Cortex of kidney (tissue), 1 donor: Measurements from ENCODE around the gene MLN.

ENCODE experiments used
- DNase-seq: peaks from one replicate; lab custom pipeline; 2025; lab: John Stamatoyannopoulos, UW

Gene MLN

DNA sequence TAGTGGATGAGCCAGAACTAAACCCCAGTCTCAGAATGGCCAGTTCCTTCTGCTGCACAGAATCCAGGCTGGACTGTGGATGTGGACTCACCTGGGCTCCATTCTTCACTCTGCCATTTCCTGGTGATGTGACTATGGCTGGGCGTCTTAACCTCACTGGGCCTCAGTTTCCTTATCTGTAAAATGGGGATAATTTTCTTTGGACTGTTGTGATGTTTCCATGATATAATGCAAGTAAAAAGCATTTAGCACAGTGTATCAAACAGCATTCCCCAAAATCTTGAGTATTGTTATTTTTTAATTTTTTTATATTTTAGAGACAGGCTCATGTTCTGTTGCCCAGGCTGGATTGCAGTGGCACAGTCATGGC is 51.2 kb downstream of the MLN start:
- DNase-seq: no peak

DNA sequence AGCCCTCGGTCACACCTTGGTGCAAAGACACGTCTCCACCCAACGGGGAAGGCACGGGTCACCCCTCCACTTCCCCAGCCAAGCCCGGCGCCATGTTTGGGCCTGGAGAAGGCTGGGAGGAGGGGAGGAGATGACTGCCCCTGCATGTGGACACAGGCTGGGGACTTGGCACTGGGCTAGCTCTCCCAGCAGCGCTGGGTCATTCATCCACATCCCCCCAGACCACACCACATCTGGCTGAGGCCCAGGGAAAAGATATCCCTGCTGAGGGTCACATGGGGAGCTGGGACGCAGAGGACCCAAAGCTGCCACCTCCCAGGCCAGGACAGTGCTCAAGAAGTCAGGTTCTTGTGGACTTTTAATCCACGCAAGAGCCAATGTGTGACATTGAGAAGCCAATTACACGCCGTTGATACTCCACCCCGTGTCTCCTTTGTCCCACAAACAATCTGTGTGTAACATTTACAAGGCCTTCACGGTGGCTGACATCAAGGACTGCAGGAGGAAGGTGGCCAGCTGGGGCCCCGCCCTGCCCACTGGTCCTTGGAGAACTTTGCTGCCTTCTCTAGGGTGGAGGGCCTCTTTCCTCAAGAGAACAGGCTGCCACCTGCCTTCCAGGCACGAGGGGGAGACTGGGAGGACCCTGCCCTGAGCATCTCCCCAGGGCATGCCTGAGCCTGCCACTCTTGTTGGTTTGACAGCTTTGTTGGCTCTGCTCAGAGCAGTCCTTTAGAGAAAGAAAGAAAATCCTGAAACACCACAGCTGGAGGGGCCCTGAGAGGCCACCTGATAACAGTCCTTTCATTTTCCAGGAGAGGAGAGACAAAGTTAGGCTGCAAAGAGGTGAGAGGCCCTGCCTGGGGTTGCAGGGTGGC is 51.8 kb downstream of the MLN start:
- DNase-seq: no peak

DNA sequence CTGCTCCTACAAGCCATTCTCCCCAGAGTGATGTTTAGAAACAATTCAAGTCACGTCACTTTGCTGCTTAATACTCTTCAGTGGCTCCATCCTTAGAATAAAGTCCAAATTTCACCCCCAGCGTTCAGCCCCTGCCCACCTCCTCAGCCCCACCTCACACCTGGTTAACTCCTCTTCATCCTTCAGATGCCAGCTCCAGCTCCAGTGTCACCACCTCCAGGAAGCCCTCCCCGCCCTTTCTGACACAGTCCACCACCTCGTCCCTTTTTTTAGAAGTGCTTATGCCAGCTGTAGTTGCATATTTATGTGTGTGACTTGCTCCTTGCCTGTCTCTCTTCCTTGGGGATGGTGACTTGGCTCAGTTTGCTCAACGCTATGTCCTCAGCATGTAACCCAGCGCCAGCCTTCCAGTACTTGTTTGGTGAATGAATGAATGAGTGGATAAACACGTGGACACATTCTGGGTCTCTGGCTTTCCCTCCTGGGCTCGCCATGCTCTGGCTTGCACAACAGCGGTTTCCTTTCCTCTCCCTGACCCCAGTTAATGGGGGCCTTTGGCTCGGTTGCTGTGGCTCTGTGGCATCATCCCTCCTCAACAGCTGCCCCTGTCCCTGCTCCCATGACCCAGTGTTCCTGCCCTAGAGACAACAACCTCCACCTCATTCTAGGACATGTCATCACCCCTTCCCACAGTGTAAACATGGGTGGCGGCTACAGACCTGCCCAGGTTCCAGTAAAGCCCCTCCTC is 53.4 kb downstream of the MLN start:
- no peak for DNase-seq

DNA sequence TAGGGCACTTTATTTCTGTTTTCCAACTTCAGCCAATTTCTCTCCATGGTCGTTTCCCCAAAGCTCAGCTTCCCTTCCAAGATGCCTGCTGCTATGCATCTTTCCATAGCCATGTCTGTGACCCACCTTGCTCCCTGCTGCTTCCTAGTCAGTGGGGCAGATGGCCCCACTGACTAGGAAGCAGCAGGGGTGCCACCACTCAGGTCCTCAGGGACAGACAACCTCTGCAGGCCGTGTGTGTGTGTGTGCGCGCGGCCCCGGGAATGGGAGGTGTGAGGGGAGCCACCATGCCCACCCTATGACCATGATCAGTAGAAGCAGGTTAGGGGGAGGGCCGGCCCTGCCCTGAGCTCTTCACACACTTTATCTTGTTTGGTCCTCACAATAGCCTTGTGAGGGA is 54.4 kb downstream of the MLN start:
- no peak for DNase-seq

DNA sequence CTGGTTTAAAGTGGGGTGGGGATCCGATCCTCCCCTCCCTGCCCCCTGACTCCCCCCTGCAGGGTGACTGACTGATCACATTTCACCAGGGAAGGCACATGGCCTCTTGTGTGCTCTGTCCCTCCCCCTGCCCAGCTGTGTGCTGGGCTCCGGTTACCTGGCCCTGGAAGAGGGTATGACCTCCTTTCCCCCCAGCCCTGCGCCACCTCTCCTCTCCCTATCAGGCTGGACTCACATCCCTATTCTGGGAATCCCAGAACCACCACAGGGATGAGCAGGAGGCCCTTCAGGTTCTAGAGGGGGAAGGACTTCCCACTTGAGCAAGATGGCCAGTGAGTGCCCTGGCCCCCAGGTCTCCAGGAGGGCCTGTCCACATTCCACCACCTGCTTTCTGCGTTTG is 55.0 kb downstream of the MLN start:
- DNase-seq: no peak

DNA sequence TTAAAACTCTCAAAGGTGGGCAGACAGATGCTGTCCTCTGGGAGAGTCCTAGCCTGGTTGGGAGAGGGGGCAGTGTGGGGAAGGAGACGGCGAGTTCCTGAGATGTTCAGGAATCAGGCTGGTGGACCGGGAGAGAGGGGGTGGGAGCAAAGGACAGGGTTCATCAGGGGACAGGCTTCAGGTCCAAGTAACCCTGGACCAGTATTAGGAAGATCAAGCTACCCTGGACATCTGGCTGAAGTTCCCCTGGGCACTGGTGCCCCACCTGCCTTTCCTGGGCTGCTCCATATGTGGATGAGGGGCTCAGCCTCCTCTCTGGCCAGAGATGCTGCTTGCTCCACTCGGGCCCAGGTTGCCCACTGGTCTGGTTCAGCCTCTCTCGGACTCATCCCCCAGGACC is 56.0 kb downstream of the MLN start:
- no peak for DNase-seq

DNA sequence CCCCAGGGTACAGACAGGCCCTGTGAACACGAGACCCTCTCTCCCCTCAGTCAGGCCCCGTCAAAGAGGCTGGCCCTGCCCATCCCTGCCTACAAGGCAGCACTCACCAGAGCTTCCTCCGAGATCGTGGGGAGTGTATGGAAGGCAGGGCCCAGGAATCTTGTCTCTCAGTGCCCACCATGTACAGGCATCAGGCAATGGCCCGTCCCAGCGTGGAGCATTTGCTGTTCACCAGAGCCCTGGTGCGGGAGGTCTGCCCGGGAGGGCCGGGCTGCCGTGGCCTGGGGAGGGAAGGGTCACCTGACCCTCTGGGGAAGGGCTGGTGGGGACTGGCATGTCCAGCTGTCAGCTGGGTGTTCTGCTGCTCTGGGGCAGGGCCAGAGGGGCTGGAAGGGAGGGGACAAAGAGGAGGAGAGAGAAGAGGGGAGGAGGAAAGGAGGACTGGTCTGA is 57.1 kb downstream of the MLN start, which contains the start of gene IP6K3:
IP6K3 (minus strand) TSS at position 255 of the 450 bp plus-strand sequence. CDS start 11,429 bp downstream, outside the sequence.
- DNase-seq: no peak

DNA sequence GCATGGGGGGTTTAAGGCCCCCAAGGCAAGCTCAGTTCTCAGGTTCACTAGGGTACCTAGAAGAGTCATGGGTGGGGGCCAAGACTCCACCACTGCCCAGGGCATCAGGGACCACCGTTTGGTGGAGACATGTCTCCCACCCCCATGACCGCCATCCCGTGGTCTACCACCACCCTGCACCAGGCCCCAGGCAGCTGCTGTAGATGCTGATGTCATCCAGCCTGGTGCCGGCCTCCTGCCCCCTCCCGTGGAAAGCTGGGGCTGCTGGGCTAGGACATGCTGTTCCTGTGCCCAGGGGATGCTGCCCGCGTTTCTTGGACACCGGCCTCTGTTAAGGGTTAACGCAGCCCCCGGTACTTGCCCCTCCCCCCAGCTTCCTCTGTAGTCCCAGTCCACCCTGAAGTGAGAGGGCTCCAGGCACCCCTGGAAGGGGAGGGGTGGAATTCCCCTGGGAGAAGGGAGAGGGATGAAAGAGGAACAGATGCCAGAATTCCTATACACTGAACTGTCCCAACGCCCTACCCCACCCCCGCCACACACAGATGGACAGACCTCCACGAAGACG is 57.7 kb downstream of the MLN start:
- no peak for DNase-seq

DNA sequence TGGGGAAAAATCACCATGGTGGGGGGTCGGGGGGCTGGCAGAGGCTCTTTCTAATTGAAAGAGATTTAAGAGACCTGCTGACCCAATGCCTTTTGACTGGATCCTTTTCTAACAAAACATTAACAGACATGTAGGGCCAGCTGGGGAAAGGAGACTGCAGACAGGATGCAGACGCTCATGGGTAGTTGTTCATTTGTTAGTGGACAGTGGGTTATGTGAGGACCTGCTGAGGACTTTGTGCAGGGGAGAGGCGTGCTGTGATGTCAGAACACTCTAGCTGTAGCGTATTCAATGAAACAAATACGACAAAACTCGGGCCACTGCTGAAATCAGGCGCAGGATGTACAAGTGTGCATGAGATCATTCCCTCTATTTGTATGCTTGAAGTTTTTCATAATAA is 58.3 kb downstream of the MLN start:
- no peak for DNase-seq

DNA sequence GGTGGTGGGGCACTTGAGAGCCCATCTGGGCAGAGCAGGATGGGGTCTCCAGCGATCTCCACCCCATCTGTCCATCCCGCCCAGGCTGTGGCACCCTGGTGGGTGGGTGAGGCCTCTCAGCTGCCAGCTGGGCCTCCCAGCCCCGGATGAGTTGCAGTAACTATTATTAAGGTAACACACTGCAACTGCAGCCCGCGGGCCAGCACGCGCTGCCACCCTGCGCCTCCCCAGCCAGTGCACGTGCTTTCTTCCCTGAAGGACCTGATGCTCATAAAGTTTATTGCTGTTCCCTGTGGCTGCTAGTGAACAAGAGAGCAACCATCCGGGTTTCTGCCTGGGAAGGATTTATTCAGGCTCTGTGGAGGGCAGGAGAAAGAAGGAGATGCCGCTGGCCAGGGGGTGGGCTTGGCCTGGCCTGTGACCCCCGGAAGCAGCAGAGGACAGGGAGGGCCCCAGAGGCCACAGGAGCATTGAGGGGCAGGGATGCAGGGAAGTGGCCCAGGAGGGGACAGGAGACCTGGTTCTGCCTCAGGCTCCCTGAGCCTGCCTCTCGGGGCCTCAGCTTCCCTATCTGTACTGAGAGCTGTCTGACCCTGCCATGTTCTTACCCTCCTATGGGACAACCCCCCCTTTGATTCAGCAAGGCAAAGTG is 58.8 kb downstream of the MLN start:
- DNase-seq: no peak
